C4-2B (cell line): ENCODE data around the gene RORB.

ENCODE experiments used
- CTCF ChIP-seq: fragments of 450-650 bp; conservative IDR thresholded peaks from 2 replicates; pipeline ENCODE4 v1.5.1; 2017; ENCODE audit warnings: mild to moderate bottlenecking
- ZFX ChIP-seq: fragments of 450-650 bp; IDR thresholded peaks from 2 replicates; pipeline ENCODE4 v1.6.1; 2017

- TF ChIP-seq CTCF (no peak), ZFX (no peak)
Observed at GRCh38 chr9:74528207-74528606, 31.1 kb downstream of the RORB start.
